ENCODE measurements around the gene CELSR1.

Gene CELSR1

GRCh38 chr22:46467006-46467405, 70.4 kb downstream of the CELSR1 start:
- peaks cover 4% of the 10 kb centered on the region for H3K27me3 Mint-ChIP-seq (ENCODE audit: low read depth, poor library complexity)
- DNase-seq = no peak
- H3K9me3 Mint-ChIP-seq = peaks cover 4% of the 10 kb centered on the region
- no peak overlapping the region for H3K27ac Mint-ChIP-seq
- peaks cover 8% of the 10 kb centered on the region for H3K36me3 Mint-ChIP-seq (ENCODE audit: low read depth)
- peaks cover 24% of the 10 kb centered on the region for H3K4me1 Mint-ChIP-seq
- H3K4me3 Mint-ChIP-seq = no peak overlapping the region
- TF ChIP-seq, protein P1, sequence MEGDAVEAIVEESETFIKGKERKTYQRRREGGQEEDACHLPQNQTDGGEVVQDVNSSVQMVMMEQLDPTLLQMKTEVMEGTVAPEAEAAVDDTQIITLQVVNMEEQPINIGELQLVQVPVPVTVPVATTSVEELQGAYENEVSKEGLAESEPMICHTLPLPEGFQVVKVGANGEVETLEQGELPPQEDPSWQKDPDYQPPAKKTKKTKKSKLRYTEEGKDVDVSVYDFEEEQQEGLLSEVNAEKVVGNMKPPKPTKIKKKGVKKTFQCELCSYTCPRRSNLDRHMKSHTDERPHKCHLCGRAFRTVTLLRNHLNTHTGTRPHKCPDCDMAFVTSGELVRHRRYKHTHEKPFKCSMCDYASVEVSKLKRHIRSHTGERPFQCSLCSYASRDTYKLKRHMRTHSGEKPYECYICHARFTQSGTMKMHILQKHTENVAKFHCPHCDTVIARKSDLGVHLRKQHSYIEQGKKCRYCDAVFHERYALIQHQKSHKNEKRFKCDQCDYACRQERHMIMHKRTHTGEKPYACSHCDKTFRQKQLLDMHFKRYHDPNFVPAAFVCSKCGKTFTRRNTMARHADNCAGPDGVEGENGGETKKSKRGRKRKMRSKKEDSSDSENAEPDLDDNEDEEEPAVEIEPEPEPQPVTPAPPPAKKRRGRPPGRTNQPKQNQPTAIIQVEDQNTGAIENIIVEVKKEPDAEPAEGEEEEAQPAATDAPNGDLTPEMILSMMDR (IDR thresholded peaks at IDR 0.05) = no peak

GRCh38 chr22:46466255-46466676, 71.2 kb downstream of the CELSR1 start:
- Mint-ChIP-seq H3K4me1 (peaks cover 24% of the 10 kb centered on the region), H3K27me3 (ENCODE audit: low read depth, poor library complexity) (peaks cover 4% of the 10 kb centered on the region), H3K27ac (no peak overlapping the region), H3K4me3 (no peak overlapping the region), H3K9me3 (peaks cover 4% of the 10 kb centered on the region), H3K36me3 (ENCODE audit: low read depth) (peaks cover 8% of the 10 kb centered on the region)
- DNase-seq = no peak
- TF ChIP-seq, protein P1 (IDR thresholded peaks at IDR 0.05) = no peak

DNA sequence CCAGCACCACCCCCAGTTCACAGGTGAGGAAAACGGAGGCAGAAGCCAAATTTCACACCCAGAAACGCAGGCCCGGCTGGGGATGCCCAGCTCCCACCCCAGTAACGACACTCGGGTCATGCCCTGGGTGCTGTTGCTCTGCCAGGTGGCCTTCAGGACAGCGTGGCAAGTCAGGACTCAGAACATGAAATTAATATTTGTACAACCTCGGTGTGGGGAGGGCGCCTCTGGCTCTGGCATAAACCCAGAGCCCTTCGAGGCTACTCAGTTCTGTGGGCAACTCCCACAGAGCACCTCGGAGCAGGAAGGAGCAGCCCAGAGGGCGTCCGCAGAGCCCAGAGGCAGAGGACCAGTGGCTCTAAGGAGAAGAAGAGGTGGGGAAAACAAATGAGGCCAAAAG, 71.6 kb downstream of the CELSR1 start:
- peak overlapping the region; percentile 51 for H3K27ac Mint-ChIP-seq
- peaks cover 4% of the 10 kb centered on the region for H3K9me3 Mint-ChIP-seq
- H3K36me3 Mint-ChIP-seq (ENCODE audit: low read depth) = peaks cover 8% of the 10 kb centered on the region
- DNase-seq = no peak
- H3K4me3 Mint-ChIP-seq = no peak overlapping the region
- TF ChIP-seq, protein P1 (IDR thresholded peaks at IDR 0.05) = no peak
- H3K27me3 Mint-ChIP-seq (ENCODE audit: low read depth, poor library complexity) = peaks cover 4% of the 10 kb centered on the region
- H3K4me1 Mint-ChIP-seq = peaks cover 29% of the 10 kb centered on the region

- H3K36me3 Mint-ChIP-seq (ENCODE audit: low read depth) = peaks cover 8% of the 10 kb centered on the region
- peaks cover 4% of the 10 kb centered on the region for H3K9me3 Mint-ChIP-seq
- H3K27ac Mint-ChIP-seq = peak overlapping the region; percentile 51
- peaks cover 29% of the 10 kb centered on the region for H3K4me1 Mint-ChIP-seq
- peaks cover 4% of the 10 kb centered on the region for H3K27me3 Mint-ChIP-seq (ENCODE audit: low read depth, poor library complexity)
- TF ChIP-seq, protein P1 (IDR thresholded peaks at IDR 0.05) = no peak
- no peak for DNase-seq
- H3K4me3 Mint-ChIP-seq = no peak overlapping the region
These were observed 72.1 kb downstream of the CELSR1 start for GRCh38 chr22:46465345-46465720.

DNA sequence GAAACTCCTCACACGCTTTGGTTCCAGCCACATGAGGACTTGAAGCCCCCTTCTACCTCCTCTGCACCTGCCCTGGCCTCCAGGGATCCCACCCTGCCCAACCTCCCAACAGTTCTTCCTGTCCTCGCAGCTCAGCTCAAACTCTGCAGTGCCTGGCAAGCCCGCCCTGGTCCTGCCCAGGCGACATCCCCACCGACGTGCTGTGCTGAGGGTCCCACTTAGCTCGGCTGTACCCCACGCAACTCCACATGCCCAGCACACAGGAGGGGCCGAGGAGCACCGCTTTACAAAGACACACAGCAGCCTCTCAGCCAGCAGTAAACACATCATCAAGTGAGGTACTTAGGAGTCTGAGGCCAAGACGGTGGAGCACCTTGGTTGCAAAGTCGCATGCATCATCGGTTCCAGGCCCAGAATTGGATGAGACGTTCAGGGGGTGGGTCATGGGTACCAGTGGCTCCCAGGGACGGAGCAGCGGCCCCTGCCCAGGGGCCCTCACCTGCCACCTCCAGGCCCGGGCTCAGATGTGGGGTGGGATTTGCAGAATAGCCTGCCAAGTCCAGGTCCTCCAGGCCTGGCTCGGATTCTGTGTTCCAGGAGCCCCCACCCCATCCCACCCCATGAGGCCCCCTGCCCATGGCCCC, 72.6 kb downstream of the CELSR1 start:
- peaks cover 4% of the 10 kb centered on the region for H3K9me3 Mint-ChIP-seq
- H3K4me3 Mint-ChIP-seq = no peak overlapping the region
- peaks cover 4% of the 10 kb centered on the region for H3K27me3 Mint-ChIP-seq (ENCODE audit: low read depth, poor library complexity)
- H3K36me3 Mint-ChIP-seq (ENCODE audit: low read depth) = peaks cover 8% of the 10 kb centered on the region
- H3K27ac Mint-ChIP-seq = no peak overlapping the region
- peaks cover 34% of the 10 kb centered on the region for H3K4me1 Mint-ChIP-seq
- DNase-seq = no peak
- TF ChIP-seq, protein P1 (IDR thresholded peaks at IDR 0.05) = no peak

- Mint-ChIP-seq H3K4me3 (no peak overlapping the region), H3K36me3 (ENCODE audit: low read depth) (peaks cover 8% of the 10 kb centered on the region), H3K27ac (no peak overlapping the region), H3K4me1 (peaks cover 39% of the 10 kb centered on the region), H3K27me3 (ENCODE audit: low read depth, poor library complexity) (peaks cover 8% of the 10 kb centered on the region), H3K9me3 (peaks cover 4% of the 10 kb centered on the region)
- TF ChIP-seq, protein P1 (IDR thresholded peaks at IDR 0.05) = no peak
- no peak for DNase-seq
These were observed 73.1 kb downstream of the CELSR1 start for GRCh38 chr22:46464296-46464695.
